GM12878 (cell line): ENCODE measurements around the gene DPH1.

Experiments used
- BRCA1 ChIP-seq: IDR thresholded peaks from 2 replicates; pipeline ENCODE4 v1.6.1; 2011; ENCODE audit warnings: low read depth, low read length, improper control_type of control experiment
- EGR1 ChIP-seq, 2 experiments: IDR thresholded peaks; 1 replicate in 1 of 2; 2 replicates in 1 of 2; pipeline ENCODE4 v1.6.1; 2011 to 2012; ENCODE audit warnings: low read depth in 2 of 2, low read length in 2 of 2, borderline replicate concordance in 1 of 2, mild to moderate bottlenecking in 1 of 2, moderate library complexity in 1 of 2
- EP300 ChIP-seq, 2 experiments: fragments of 150-350 bp in 1 of 2; IDR thresholded peaks; 2 replicates each; pipeline ENCODE4 v1.6.1; 2011 to 2012; ENCODE audit warnings: low read depth in 2 of 2, low read length in 2 of 2, borderline replicate concordance in 1 of 2, improper control_type of control experiment in 1 of 2, inconsistent platforms in 1 of 2; ENCODE audit not compliant: control insufficient read depth in 1 of 2
- EZH2 ChIP-seq: IDR thresholded peaks from 2 replicates; pipeline ENCODE4 v1.6.1; 2012; ENCODE audit warnings: low read depth, mild to moderate bottlenecking, control low read depth, inconsistent platforms, low read length, borderline replicate concordance; ENCODE audit not compliant: control insufficient read depth
- NFYB ChIP-seq: IDR thresholded peaks from 2 replicates; pipeline ENCODE4 v1.6.1; 2011; ENCODE audit warnings: low read depth, mild to moderate bottlenecking, low read length, improper control_type of control experiment, moderate library complexity; ENCODE audit not compliant: insufficient read depth
- PBX3 ChIP-seq: IDR thresholded peaks from 2 replicates; pipeline ENCODE4 v1.6.1; 2011; ENCODE audit warnings: mild to moderate bottlenecking, low read depth, low read length, moderate library complexity; ENCODE audit not compliant: insufficient replicate concordance
- POLR2A ChIP-seq: IDR thresholded peaks from 2 replicates; pipeline ENCODE4 v1.6.1; 2011; ENCODE audit warnings: low read depth, mild to moderate bottlenecking, low read length
- RELA ChIP-seq: fragments of 450-650 bp; IDR thresholded peaks from 2 replicates; pipeline ENCODE4 v1.8.0; 2014; ENCODE audit warnings: borderline replicate concordance; ENCODE audit not compliant: partially characterized antibody
- TF ChIP-seq, protein P1 (sequence below), 3 experiments: IDR thresholded peaks in 2 of 3; conservative IDR thresholded peaks in 1 of 3; 2 replicates each; pipeline ENCODE4 v1.5.1; 2011; ENCODE audit warnings: low read depth in 3 of 3, low read length in 3 of 3, mild to moderate bottlenecking in 3 of 3, control low read depth in 2 of 3, moderate library complexity in 2 of 3, inconsistent platforms in 1 of 3, mixed read lengths in 1 of 3; ENCODE audit not compliant: control insufficient read depth in 2 of 3, insufficient read depth in 1 of 3; ENCODE audit errors: extremely low read depth in 1 of 3
- TF ChIP-seq, protein P2 (sequence below): fragments of 450-650 bp; IDR thresholded peaks from 2 replicates; pipeline ENCODE4 v1.6.1; 2016; ENCODE audit warnings: mild to moderate bottlenecking

DNA sequence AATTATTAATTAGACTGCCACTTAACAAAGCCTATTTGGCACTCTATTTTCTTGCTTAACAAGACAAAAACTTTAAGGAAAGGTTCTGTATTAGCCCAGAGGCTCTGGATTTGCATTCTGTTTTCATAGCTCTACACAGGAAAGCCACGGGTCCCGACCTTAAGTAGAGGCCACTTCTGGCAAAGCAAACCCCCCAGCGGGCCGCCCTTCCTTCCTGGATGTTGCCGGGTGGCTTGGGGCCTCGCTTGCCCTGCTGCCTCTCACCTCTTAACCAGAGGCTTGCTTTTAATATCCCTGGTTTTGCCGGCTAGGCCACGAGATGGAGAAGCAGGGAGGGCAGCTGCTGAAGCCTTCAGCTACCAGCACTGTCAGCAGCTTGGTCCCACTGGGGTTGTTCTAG is 9.2 kb upstream of the DPH1 start:
- TF ChIP-seq RELA = no peak
- TF ChIP-seq, protein P1, sequence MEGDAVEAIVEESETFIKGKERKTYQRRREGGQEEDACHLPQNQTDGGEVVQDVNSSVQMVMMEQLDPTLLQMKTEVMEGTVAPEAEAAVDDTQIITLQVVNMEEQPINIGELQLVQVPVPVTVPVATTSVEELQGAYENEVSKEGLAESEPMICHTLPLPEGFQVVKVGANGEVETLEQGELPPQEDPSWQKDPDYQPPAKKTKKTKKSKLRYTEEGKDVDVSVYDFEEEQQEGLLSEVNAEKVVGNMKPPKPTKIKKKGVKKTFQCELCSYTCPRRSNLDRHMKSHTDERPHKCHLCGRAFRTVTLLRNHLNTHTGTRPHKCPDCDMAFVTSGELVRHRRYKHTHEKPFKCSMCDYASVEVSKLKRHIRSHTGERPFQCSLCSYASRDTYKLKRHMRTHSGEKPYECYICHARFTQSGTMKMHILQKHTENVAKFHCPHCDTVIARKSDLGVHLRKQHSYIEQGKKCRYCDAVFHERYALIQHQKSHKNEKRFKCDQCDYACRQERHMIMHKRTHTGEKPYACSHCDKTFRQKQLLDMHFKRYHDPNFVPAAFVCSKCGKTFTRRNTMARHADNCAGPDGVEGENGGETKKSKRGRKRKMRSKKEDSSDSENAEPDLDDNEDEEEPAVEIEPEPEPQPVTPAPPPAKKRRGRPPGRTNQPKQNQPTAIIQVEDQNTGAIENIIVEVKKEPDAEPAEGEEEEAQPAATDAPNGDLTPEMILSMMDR (IDR thresholded peaks at IDR 0.05 in 2 of 3, conservative IDR thresholded peaks at IDR 0.05 in 1 of 3; ENCODE audit: control insufficient read depth in 2 of 3, extremely low read depth in 1 of 3, insufficient read depth in 1 of 3, low read depth in 3 of 3, low read length in 3 of 3) = no peak
- TF ChIP-seq, protein P2, sequence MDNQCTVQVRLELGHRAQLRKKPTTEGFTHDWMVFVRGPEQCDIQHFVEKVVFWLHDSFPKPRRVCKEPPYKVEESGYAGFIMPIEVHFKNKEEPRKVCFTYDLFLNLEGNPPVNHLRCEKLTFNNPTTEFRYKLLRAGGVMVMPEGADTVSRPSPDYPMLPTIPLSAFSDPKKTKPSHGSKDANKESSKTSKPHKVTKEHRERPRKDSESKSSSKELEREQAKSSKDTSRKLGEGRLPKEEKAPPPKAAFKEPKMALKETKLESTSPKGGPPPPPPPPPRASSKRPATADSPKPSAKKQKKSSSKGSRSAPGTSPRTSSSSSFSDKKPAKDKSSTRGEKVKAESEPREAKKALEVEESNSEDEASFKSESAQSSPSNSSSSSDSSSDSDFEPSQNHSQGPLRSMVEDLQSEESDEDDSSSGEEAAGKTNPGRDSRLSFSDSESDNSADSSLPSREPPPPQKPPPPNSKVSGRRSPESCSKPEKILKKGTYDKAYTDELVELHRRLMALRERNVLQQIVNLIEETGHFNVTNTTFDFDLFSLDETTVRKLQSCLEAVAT = no peak
- TF ChIP-seq EP300 (IDR thresholded peaks at IDR 0.05; ENCODE audit: borderline replicate concordance in 1 of 2, control insufficient read depth in 1 of 2, low read depth in 2 of 2, low read length in 2 of 2) = no peak
- no peak for TF ChIP-seq EZH2
- no peak for TF ChIP-seq POLR2A
- no peak for TF ChIP-seq NFYB
- TF ChIP-seq EGR1 (IDR thresholded peaks at IDR 0.05; ENCODE audit: borderline replicate concordance in 1 of 2, low read depth in 2 of 2, low read length in 2 of 2) = no peak
- no peak for TF ChIP-seq PBX3
- TF ChIP-seq BRCA1 = no peak
